Endothelial cell of umbilical vein (primary cell): ENCODE results near the gene WRAP73.

Source experiments
- EZH2 ChIP-seq: IDR thresholded peaks from 2 replicates; pipeline ENCODE4 v1.6.1; 2012; ENCODE audit warnings: borderline replicate concordance, low read depth, mild to moderate bottlenecking, moderate library complexity, low read length, inconsistent platforms; ENCODE audit not compliant: severe bottlenecking
- GATA2 ChIP-seq: IDR thresholded peaks from 2 replicates; pipeline ENCODE4 v1.7.0; 2011; ENCODE audit warnings: low read depth, mild to moderate bottlenecking, moderate library complexity, mixed read lengths, low read length; ENCODE audit not compliant: insufficient read length, insufficient read depth
- MAX ChIP-seq: IDR thresholded peaks from 2 replicates; pipeline ENCODE4 v1.6.1; 2011; ENCODE audit not compliant: insufficient read depth, insufficient read length
- MYC ChIP-seq: IDR thresholded peaks from one replicate; pipeline ENCODE4 v1.6.1; 2011; ENCODE audit warnings: mild to moderate bottlenecking, low read depth, low read length
- POLR2A ChIP-seq: IDR thresholded peaks from 2 replicates; pipeline ENCODE4 v1.6.1; 2012; ENCODE audit warnings: low read depth, mild to moderate bottlenecking, control low read depth, low read length
- POLR2AphosphoS5 ChIP-seq: IDR thresholded peaks from 2 replicates; pipeline ENCODE4 v1.6.1; 2012; ENCODE audit warnings: low read depth, mild to moderate bottlenecking, control low read depth, low read length, moderate library complexity; ENCODE audit not compliant: insufficient read depth
- TF ChIP-seq, protein P1 (sequence below), 2 donors: IDR thresholded peaks; 1 replicate in 1 of 2; 2 replicates in 1 of 2; pipeline ENCODE4 v1.5.1; 2011; ENCODE audit warnings: low read length in 2 of 2, mild to moderate bottlenecking in 2 of 2, moderate library complexity in 2 of 2, control low read depth in 1 of 2, inconsistent platforms in 1 of 2, low read depth in 1 of 2; ENCODE audit not compliant: insufficient read depth in 1 of 2; ENCODE audit errors: extremely low read depth in 1 of 2

DNA sequence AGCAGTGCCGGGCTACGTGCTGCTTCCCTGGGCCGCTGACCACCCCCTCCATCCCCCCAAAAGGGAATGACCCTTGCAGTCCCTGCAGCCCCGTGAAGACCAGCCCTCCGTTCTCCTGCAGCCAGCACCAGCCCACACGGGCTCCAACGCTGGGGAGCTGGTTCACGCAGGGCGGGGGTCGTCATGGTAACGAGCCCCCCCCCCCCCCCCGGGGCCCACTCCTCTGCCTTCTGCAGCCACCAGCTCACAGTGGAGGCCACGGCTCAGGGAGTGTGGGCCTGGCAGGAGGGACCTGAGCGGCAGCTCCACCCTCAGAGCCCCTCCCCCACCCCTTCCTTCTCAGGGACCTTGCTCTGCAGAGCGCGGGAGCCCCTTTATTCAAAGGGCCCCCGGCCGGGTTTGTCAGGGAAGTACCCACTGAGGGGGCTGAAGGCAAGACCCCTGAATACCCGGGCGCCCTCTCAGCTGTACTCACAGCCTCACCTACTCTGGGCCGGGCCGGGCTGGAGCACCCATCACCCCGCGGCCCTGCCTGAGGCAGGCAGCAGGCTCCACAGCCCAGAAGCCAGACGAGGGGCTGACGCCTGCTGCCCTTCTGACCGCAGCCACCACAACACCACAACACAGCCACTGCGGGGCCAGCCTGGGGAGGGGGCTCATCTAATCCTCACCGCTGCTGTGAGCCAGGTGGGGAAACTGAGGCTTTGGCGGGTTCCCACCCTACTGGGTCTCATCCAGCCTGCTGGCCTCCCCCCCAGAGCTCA lies 51.2 kb downstream of the WRAP73 start:
- TF ChIP-seq, protein P1, sequence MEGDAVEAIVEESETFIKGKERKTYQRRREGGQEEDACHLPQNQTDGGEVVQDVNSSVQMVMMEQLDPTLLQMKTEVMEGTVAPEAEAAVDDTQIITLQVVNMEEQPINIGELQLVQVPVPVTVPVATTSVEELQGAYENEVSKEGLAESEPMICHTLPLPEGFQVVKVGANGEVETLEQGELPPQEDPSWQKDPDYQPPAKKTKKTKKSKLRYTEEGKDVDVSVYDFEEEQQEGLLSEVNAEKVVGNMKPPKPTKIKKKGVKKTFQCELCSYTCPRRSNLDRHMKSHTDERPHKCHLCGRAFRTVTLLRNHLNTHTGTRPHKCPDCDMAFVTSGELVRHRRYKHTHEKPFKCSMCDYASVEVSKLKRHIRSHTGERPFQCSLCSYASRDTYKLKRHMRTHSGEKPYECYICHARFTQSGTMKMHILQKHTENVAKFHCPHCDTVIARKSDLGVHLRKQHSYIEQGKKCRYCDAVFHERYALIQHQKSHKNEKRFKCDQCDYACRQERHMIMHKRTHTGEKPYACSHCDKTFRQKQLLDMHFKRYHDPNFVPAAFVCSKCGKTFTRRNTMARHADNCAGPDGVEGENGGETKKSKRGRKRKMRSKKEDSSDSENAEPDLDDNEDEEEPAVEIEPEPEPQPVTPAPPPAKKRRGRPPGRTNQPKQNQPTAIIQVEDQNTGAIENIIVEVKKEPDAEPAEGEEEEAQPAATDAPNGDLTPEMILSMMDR (IDR thresholded peaks at IDR 0.05; ENCODE audit: extremely low read depth in 1 of 2, insufficient read depth in 1 of 2, low read depth in 1 of 2, low read length in 2 of 2) = no peak
- TF ChIP-seq EZH2 (no peak), POLR2AphosphoS5 (no peak), POLR2A (no peak), MAX (no peak), GATA2 (no peak), MYC (no peak)
